Mucosa of descending colon (tissue), 3 donors: Measurements from ENCODE around the gene ABHD17A. TPM values are rescaled to one million over a fixed set of nuclear protein-coding genes. Genes with fewer than 3 reads are reported as not detected.

Experiments
- ATAC-seq: fragments of 200-7000 bp; cut with Tn5 transposase; one replicate; pipeline ENCODE4 v1.9.1; 2020; ENCODE audit warnings: mild to moderate bottlenecking, moderate library complexity
- DNase-seq, 3 donors: peaks; one replicate each; pipeline ENCODE4 v3.0.0-alpha.2; 2020
- H3K36me3 ChIP-seq: fragments of 200-600 bp; one replicate; pipeline ENCODE4 v1.8.0; 2021; ENCODE audit warnings: low read depth, mild to moderate bottlenecking
- H3K4me1 ChIP-seq: fragments of 200-600 bp; one replicate; pipeline ENCODE4 v1.8.0; 2021; ENCODE audit warnings: low read depth, mild to moderate bottlenecking
- H3K4me3 ChIP-seq: fragments of 200-600 bp; one replicate; pipeline ENCODE4 v1.8.0; 2021; ENCODE audit warnings: mild to moderate bottlenecking
- H3K9me3 ChIP-seq: fragments of 200-600 bp; one replicate; pipeline ENCODE4 v1.8.0; 2021; ENCODE audit warnings: mild to moderate bottlenecking
- intact Hi-C, 2 donors: fragments of 100-400 bp; cut with DNase I in 1 of 2; cut with micrococcal nuclease in 1 of 2; formaldehyde crosslinking; loops; one replicate each; pipeline versions ENCODE4 v1.11.0 to v1.11.1; 2022; cut with DNase I, micrococcal nuclease
- total RNA-seq, 3 donors: library from RNA; stranded (reverse); fragmentation: NEBNext Ultra II Directional in 2 of 3; extraction: Animal tissue kit (Norgen Biotek cat#: 25700) in 2 of 3; gene quantifications; one replicate each; pipeline versions ENCODE4 v1.2.1 to v1.2.4, GENCODE V29; 2021 to 2023
- TF ChIP-seq, protein P1 (sequence below): fragments of 200-600 bp; IDR thresholded peaks from one replicate; pipeline ENCODE4 v1.8.0; 2022; ENCODE audit warnings: antibody characterized with exemption, mild to moderate bottlenecking
- donor health status: DM: no; HTN: no; CAD: no; lungs with moderate emphysema.
- donor health status: DM: no; HTN: no; CAD: no.
- donor health status: DM: no; HTN: yes; CAD: no.

The ABHD17A gene
- total RNA-seq, 3 donors from 2014 or later: 60.9 to 65.8 (median 65.8) TPM

DNA sequence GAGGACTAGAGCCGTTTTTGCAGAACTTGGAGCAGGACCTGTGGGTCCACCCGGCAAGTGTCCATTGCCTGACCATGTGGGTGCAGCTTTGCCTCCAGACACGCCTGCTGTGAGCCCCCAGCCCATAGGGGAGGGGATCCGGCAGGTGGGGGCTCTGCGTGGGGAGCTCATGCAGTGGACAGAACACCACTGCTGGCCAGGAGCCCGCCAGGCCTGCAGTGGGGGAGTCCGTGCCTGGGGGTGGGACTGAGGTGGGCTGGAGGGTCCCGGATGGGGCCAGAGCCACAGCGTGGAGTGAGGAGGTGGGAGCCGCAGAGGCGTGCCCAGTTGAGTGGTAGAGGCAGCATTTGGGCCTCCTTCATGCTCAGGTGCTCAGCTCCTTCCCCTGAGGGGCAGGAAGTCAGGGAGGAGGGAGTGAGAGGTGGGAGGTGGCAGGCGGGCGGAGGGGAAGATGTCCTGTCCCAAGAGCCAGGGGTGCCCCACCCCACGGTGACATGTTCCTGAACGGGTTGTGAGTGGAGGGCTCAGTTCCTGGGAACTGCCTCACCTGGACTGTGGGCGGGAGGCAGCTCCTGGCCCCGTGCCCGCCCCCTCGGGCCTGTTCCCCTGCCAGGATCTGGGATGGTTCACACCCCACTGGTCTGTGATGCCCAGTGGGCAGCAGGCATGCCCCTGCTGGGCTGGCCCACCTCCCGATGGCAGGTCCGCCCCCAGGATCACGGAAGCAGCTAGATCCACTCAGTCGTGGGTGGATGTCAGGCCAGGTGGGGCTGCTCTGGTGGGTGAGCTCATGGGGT lies 28.7 kb upstream of the ABHD17A start:
- Histone ChIP-seq H3K4me1 (peaks cover 16% of the 10 kb centered on the region), H3K4me3 (no peak overlapping the region), H3K36me3 (no peaks in the 10 kb centered on the region), H3K9me3 (no peaks in the 10 kb centered on the region)
- ATAC-seq (no peak), DNase-seq (no peak)
- TF ChIP-seq, protein P1, sequence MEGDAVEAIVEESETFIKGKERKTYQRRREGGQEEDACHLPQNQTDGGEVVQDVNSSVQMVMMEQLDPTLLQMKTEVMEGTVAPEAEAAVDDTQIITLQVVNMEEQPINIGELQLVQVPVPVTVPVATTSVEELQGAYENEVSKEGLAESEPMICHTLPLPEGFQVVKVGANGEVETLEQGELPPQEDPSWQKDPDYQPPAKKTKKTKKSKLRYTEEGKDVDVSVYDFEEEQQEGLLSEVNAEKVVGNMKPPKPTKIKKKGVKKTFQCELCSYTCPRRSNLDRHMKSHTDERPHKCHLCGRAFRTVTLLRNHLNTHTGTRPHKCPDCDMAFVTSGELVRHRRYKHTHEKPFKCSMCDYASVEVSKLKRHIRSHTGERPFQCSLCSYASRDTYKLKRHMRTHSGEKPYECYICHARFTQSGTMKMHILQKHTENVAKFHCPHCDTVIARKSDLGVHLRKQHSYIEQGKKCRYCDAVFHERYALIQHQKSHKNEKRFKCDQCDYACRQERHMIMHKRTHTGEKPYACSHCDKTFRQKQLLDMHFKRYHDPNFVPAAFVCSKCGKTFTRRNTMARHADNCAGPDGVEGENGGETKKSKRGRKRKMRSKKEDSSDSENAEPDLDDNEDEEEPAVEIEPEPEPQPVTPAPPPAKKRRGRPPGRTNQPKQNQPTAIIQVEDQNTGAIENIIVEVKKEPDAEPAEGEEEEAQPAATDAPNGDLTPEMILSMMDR: no peak
- intact Hi-C loops: no loop called here

DNA sequence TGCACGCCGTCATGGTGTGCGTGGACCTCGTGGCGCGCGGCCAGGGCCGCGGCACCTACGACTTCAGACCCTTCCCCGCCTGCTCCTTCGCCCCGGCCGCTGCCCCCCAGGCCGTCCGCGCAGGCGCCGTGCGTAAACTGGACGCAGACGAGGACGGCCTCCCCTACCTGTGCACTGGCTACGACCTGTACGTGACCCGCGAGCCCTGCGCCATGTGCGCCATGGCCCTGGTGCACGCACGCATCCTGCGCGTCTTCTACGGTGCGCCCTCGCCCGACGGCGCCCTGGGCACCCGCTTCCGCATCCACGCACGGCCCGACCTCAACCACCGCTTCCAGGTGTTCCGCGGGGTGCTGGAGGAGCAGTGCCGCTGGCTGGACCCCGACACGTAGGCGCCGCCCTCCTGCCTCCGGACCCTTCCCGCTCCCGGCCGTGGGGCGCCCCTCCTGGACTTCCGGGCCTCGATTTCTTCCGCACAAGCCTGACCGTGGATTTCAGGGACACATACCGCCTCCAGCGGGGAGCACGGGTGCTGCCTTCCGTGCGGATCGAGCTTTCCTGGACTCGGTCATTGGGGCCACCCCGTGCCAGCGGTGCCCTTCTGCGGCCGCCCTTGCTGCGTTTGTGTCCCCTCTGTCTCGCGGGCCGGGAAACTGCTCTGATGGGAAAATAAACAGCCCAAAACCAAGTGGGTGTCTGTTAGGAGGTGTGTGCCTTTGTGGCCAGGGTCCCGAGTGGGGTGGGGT lies 27.6 kb upstream of the ABHD17A start:
- ATAC-seq (no peak), DNase-seq (no peak)
- TF ChIP-seq, protein P1: no peak
- Histone ChIP-seq H3K4me1 (peaks cover 22% of the 10 kb centered on the region), H3K36me3 (no peaks in the 10 kb centered on the region), H3K4me3 (no peak overlapping the region), H3K9me3 (no peaks in the 10 kb centered on the region)
- intact Hi-C loops: no loop called here

DNA sequence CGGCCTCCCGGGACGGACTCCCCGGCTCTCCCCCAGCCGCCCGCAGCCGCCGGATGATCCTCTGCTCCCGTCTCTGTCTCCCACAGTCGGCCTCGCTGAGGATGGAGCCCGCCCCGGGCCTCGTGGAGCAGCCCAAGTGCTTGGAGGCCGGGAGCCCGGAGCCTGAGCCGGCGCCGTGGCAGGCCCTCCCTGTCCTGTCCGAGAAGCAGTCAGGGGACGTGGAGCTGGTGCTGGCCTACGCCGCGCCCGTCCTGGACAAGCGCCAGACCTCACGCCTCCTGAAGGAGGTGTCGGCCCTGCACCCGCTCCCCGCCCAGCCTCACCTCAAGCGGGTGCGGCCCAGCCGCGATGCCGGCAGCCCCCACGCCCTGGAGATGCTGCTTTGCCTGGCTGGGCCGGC lies 26.7 kb upstream of the ABHD17A start:
- DNase-seq (peak; percentile 92 to 94 (median 93)), ATAC-seq (peak; percentile 67)
- Histone ChIP-seq H3K4me3 (no peak overlapping the region), H3K36me3 (no peaks in the 10 kb centered on the region), H3K9me3 (no peaks in the 10 kb centered on the region), H3K4me1 (peaks cover 28% of the 10 kb centered on the region)
- intact Hi-C loops: no loop called here
- TF ChIP-seq, protein P1: no peak

DNA sequence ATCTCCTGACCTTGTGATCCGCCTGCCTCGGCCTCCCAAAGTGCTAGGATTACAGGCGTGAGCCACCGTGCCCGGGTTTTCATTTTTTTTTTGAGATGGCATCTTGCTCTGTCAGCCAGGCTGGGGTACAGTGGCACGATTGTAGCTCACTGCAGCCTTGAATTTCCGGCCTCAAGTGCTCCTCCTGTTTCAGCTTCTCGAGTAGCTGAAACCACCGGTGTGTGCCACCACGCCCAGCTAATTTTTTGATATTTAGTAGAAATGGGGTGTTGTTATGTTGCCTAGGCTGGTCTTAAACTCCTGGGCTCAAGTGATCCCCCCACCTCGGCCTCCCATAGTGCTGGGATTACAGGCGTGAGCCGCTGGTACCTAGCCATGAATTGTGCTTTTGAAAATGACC lies 25.8 kb upstream of the ABHD17A start:
- Histone ChIP-seq H3K9me3 (no peaks in the 10 kb centered on the region), H3K36me3 (no peaks in the 10 kb centered on the region), H3K4me1 (peaks cover 36% of the 10 kb centered on the region), H3K4me3 (no peak overlapping the region)
- TF ChIP-seq, protein P1: no peak
- no peak for DNase-seq
- no peak for ATAC-seq
- intact Hi-C loops: no loop called here

DNA sequence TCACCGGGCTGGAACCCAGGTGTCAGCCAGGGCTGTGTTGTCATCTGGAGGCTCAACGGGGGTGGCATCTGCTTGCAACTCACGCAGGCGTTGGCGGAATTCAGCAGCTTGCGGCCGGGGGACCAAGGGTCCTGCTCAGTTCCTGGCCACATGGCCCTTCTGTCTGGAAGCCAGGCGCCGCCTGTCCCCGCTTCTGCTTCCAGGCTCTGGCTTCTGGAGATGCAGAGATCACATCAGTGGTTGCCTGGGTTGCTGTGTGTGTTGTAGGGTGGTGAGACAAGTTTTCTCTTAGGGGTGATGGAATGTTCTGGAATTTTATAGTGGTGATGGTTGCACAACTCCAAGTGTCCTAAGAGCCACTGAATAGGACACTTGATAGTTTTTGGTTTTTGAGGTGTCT lies 24.9 kb upstream of the ABHD17A start:
- H3K9me3 ChIP-seq: no peaks in the 10 kb centered on the region
- H3K4me1 ChIP-seq: peaks cover 37% of the 10 kb centered on the region
- intact Hi-C loops: no loop called here
- DNase-seq (no peak), ATAC-seq (no peak)
- TF ChIP-seq, protein P1: no peak
- H3K36me3 ChIP-seq: no peaks in the 10 kb centered on the region
- no peak overlapping the region for H3K4me3 ChIP-seq
